BJ (cell line): ENCODE data around the gene METTL2B. TPM values are rescaled to one million over a fixed set of nuclear protein-coding genes. Genes with fewer than 3 reads are reported as not detected.

Source experiments
- CTCF ChIA-PET: fragments of 350-600 bp; formaldehyde crosslinking; extraction: SDS; loops from one replicate; lab custom pipeline; 2021; ENCODE audit warnings: antibody characterized with exemption, inconsistent platforms; lab: Yijun Ruan, JAX
- POLR2A ChIA-PET: fragments of 300-600 bp; sonication (Branson Sonifier 250); formaldehyde crosslinking; extraction: SDS; loops from one replicate; lab custom pipeline; 2021; ENCODE audit warnings: antibody characterized with exemption; lab: Charles Lee
- DNase-seq: peaks from one replicate; pipeline ENCODE4 v3.0.0-alpha.2; 2011; ENCODE audit warnings: low read depth
- H3K27me3 ChIP-seq: 2 replicates; pipeline ENCODE4 v1.6.0; 2011; ENCODE audit warnings: low read length; ENCODE audit not compliant: control insufficient read depth, insufficient read depth
- H3K36me3 ChIP-seq: 2 replicates; pipeline ENCODE4 v1.5.1; 2011; ENCODE audit warnings: low read length; ENCODE audit not compliant: control insufficient read depth, insufficient read depth
- H3K4me3 ChIP-seq: 2 replicates; pipeline ENCODE4 v1.5.1; 2011; ENCODE audit warnings: low read depth, mild to moderate bottlenecking, control low read depth, low read length
- CTCF ChIP-seq: IDR thresholded peaks from 2 replicates; pipeline ENCODE4 v1.5.1; 2011; ENCODE audit warnings: low read depth, mild to moderate bottlenecking, control low read depth, inconsistent platforms, low read length, moderate library complexity; ENCODE audit not compliant: insufficient read depth
- polyA plus RNA-seq: library from polyadenylated mRNA; depleted of rRNA; stranded (reverse); fragments of >200 nt; gene quantifications from 2 replicates; pipeline ENCODE4 v1.2.3, GENCODE V29; 2011

Gene METTL2B
- polyA plus RNA-seq, 1 experiment, result 13.8 TPM

DNA sequence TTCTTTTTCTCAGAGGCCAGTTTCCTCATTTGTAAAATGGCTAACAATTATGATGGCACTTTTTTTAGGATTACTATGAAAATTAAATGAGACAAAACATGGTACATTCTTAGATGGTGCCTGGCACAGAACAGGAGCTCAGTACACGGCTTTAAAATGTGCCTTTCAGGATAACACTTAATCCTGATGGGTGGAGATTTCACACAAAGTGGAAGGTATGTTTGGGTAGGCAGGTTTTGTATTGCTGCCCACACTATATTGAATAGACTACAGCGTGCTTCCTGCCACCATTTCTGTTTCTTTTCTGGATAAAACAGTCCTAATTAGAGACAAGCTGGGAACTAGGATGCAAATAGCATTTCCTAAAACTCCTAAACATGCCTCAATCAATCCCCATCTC, 44.8 kb upstream of the METTL2B start:
- TF ChIP-seq CTCF, result no peak
- ChIA-PET CTCF (interaction anchor here (0.6 to 7.5 kb wide), 6 partner anchors 10 to 45 kb away, joined by 3 to 73 read pairs (median 4); partner anchors contain the start of gene METTL2B), POLR2A (no interaction called here)
- no peaks in the 10 kb centered on the region for H3K36me3 ChIP-seq
- H3K27me3 ChIP-seq, result no peaks in the 10 kb centered on the region; the same call in 1 of the 2 replicates
- DNase-seq, result no peak
- no peak overlapping the region for H3K4me3 ChIP-seq

- POLR2A ChIA-PET, result no interaction called here
Observed at GRCh38 chr7:128434413-128435326, 41.9 kb upstream of the METTL2B start.

GRCh38 chr7:128435327-128435686, 41.2 kb upstream of the METTL2B start:
- Histone ChIP-seq H3K27me3 (peaks cover 2% of the 10 kb centered on the region), H3K4me3 (no peak overlapping the region), H3K36me3 (no peaks in the 10 kb centered on the region)
- no peak for DNase-seq
- ChIA-PET CTCF (interaction anchor here (1.5 to 7.5 kb wide), 3 partner anchors 9 to 25 kb away, joined by 3 to 73 read pairs (median 40); no protein-coding TSS in a partner anchor), POLR2A (interaction anchor here (0.6 kb wide), 1 partner anchor 8 kb away, joined by 3 read pairs; no protein-coding TSS in a partner anchor)
- TF ChIP-seq CTCF, result no peak

More at GRCh38 chr7:128434413-128435326, 41.9 kb upstream of the METTL2B start:
- H3K36me3 ChIP-seq, result no peaks in the 10 kb centered on the region
- no peak for TF ChIP-seq CTCF
- DNase-seq, result no peak
- H3K4me3 ChIP-seq, result no peak overlapping the region
- peaks cover 2% of the 10 kb centered on the region for H3K27me3 ChIP-seq
- CTCF ChIA-PET, result interaction anchor here (1.3 to 7.5 kb wide), 4 partner anchors 8 to 26 kb away, joined by 3 to 73 read pairs (median 22); no protein-coding TSS in a partner anchor

DNA sequence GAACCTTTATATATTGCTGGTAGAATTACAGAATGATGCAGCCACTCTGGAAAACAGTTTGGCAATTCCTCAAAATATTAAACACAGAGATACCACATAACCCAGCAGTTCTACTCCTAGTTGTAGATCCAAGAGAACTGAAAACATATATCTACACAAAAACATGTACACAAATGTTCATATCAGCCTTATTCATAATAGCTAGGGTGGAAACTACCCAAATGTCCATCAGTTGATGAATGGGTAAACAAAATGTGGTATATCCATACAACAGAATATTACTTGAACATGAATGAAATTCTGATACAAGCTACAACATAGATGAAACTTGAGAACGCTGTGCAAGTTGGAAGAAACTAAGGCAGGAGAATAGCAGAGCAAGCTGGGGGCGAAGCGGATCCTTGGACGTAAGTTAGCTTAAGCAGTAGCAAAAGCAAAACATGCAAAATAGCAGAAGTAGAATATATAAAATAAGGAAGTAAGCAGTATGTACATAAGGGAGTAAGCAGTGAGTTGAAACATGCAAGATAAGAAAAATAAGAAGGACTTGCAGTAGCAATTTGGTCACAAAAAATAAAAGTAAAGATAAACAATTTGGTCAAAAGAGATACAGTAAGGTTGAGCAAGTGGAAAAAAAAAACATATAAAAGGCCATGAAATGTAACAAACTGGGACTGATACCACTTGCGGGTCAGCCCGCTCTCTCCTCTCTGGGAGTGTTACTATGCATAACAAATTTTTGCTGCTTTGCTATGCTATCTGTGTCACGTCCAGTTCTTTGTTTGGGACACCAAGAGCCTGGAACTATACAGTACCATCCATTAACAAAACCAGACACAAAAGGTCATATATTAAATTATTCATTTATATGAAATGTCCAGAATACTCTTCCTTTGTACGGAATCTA, 38.9 kb upstream of the METTL2B start:
- Histone ChIP-seq H3K4me3 (no peak overlapping the region), H3K36me3 (no peaks in the 10 kb centered on the region), H3K27me3 (peaks cover 2% of the 10 kb centered on the region)
- TF ChIP-seq CTCF, result no peak
- DNase-seq, result no peak
- ChIA-PET CTCF (interaction anchor here (3.7 to 7.5 kb wide), 2 partner anchors 11 to 23 kb away, joined by 40 to 73 read pairs; no protein-coding TSS in a partner anchor), POLR2A (no interaction called here)
